T-cell (primary cell): ENCODE data around the gene RAB31. TPM values are rescaled to one million over a fixed set of nuclear protein-coding genes. Genes with fewer than 3 reads are reported as not detected.

Experiments
- ATAC-seq, 4 experiments: fragments of 200-7000 bp in 3 of 4; fragments of 150-1000 bp in 1 of 4; cut with Tn5 transposase; replicated peaks in 1 of 4; 1 replicate in 3 of 4; 2 replicates in 1 of 4; pipeline ENCODE4 v1.10.0; 2021; ENCODE audit warnings: moderate library complexity in 3 of 4, mild to moderate bottlenecking in 2 of 4, moderate number of reproducible peaks in 1 of 4
- CTCF ChIA-PET, 2 donors: fragments of 300-600 bp; sonication (Branson Sonifier 250); formaldehyde crosslinking; loops; one replicate each; lab custom pipeline; 2022; ENCODE audit warnings: antibody characterized with exemption in 2 of 2; lab: Charles Lee
- POLR2A ChIA-PET, 2 donors: fragments of 300-600 bp; sonication (Branson Sonifier 250); formaldehyde crosslinking; loops; one replicate each; lab custom pipeline; 2022; ENCODE audit warnings: antibody characterized with exemption in 2 of 2; lab: Charles Lee
- DNase-seq, 35 experiments: peaks; one replicate each; pipeline versions ENCODE4 v3.0.0 to v3.0.0-alpha.2; 2013 to 2023
- H3K27ac ChIP-seq: one replicate; pipeline ENCODE4 v1.5.1; 2013; ENCODE audit warnings: low read length
- H3K27me3 ChIP-seq, 2 experiments: replicated peaks in 1 of 2; 1 replicate in 1 of 2; 2 replicates in 1 of 2; pipeline versions ENCODE4 v1.6.1 to v1.7.0; 2013; ENCODE audit warnings: low read length in 1 of 2, mixed read lengths in 1 of 2; ENCODE audit not compliant: control insufficient read depth in 2 of 2, insufficient read depth in 2 of 2; ENCODE audit errors: extremely low read depth in 1 of 2
- H3K36me3 ChIP-seq, 2 donors: 1 replicate in 1 of 2; 2 replicates in 1 of 2; pipeline versions ENCODE4 v1.6.1 to v1.7.0; 2013; ENCODE audit warnings: low read length in 1 of 2; ENCODE audit not compliant: control insufficient read depth in 2 of 2, insufficient read depth in 1 of 2; ENCODE audit errors: extremely low read depth in 1 of 2
- H3K4me1 ChIP-seq, 2 experiments: 1 replicate in 1 of 2; 2 replicates in 1 of 2; pipeline versions ENCODE4 v1.6.1 to v1.7.0; 2013; ENCODE audit warnings: low read length in 2 of 2, mixed read lengths in 1 of 2; ENCODE audit not compliant: insufficient read depth in 2 of 2, control insufficient read depth in 1 of 2; ENCODE audit errors: extremely low read depth in 1 of 2
- H3K4me3 ChIP-seq, 2 donors: 1 replicate in 1 of 2; 2 replicates in 1 of 2; pipeline versions ENCODE4 v1.5.1 to v1.7.0; 2013; ENCODE audit warnings: mild to moderate bottlenecking in 2 of 2, low read length in 1 of 2, moderate library complexity in 1 of 2; ENCODE audit not compliant: control insufficient read depth in 1 of 2; ENCODE audit errors: extremely low read depth in 1 of 2
- H3K9me3 ChIP-seq: 2 replicates; pipeline ENCODE4 v1.7.0; 2013
- H3K27ac Mint-ChIP-seq, 2 donors: one replicate each; pipeline ENCODE4 v1.8.0; 2020 to 2021; ENCODE audit warnings: mild to moderate bottlenecking in 2 of 2, mixed read lengths in 2 of 2
- H3K27me3 Mint-ChIP-seq, 2 donors: one replicate each; pipeline ENCODE4 v1.8.0; 2021 to 2022; ENCODE audit warnings: mixed read lengths in 2 of 2
- H3K36me3 Mint-ChIP-seq: one replicate; pipeline ENCODE4 v1.8.0; 2021; ENCODE audit warnings: mixed read lengths
- H3K4me1 Mint-ChIP-seq, 3 donors: one replicate each; pipeline ENCODE4 v1.8.0; 2020 to 2022; ENCODE audit warnings: mixed read lengths in 3 of 3, mild to moderate bottlenecking in 1 of 3
- H3K4me3 Mint-ChIP-seq, 3 donors: one replicate each; pipeline ENCODE4 v1.8.0; 2020 to 2022; ENCODE audit warnings: mild to moderate bottlenecking in 3 of 3, mixed read lengths in 3 of 3, moderate library complexity in 3 of 3
- H3K9me3 Mint-ChIP-seq, 3 donors: one replicate each; pipeline ENCODE4 v1.8.0; 2020 to 2022; ENCODE audit warnings: mixed read lengths in 3 of 3
- WGBS: methylation state at CpG from one replicate; pipeline ENCODE4 v1.1.5; 2013; ENCODE audit warnings: missing lambda C conversion rate; ENCODE audit not compliant: insufficient coverage; 5-methylcytosine and 5-hydroxymethylcytosine counted together
- total RNA-seq, 35 experiments: library from RNA in 6 of 35; stranded (reverse) in 6 of 35; fragments of 120-200 nt in 1 of 35; gene quantifications; one replicate each; pipeline versions ENCODE4 v1.2.1 to v1.2.4 and lab custom pipeline; 2013 to 2026

RAB31 gene
- total RNA-seq, 5 donors from 2014 or later (not counting 1 experiment from before 2014, with no cell fraction given), result 0.60 to 2.0 (median 1.5) TPM

- no peak for ATAC-seq
- H3K4me3 Mint-ChIP-seq, result no peak overlapping the region
- no peaks in the 10 kb centered on the region for H3K9me3 Mint-ChIP-seq
- Histone ChIP-seq H3K4me3 (no peak overlapping the region), H3K27me3 (peaks cover 0 to 29% of the 10 kb centered on the region in 2 experiments), H3K9me3 (no peaks in the 10 kb centered on the region), H3K4me1 (peaks cover 0 to 5% of the 10 kb centered on the region in 2 experiments), H3K27ac (no peak overlapping the region), H3K36me3 (no peaks in the 10 kb centered on the region)
- peaks cover 16 to 41% of the 10 kb centered on the region in 2 donors for H3K27me3 Mint-ChIP-seq
- WGBS, result 86% methylated on average over 9 of the region's 9 CpGs
- peaks cover 3 to 10% (median 9%) of the 10 kb centered on the region in 3 donors for H3K4me1 Mint-ChIP-seq
- H3K36me3 Mint-ChIP-seq, result no peaks in the 10 kb centered on the region
- ChIA-PET POLR2A (no interaction called here), CTCF (no interaction called here)
- H3K27ac Mint-ChIP-seq, result no peak overlapping the region
- DNase-seq, result no peak
These were observed 23.9 kb downstream of the RAB31 start for GRCh38 chr18:9732031-9732430.

GRCh38 chr18:9734189-9734588 is 26.1 kb downstream of the RAB31 start:
- no peak overlapping the region for H3K27ac ChIP-seq
- Mint-ChIP-seq H3K27me3 (peaks cover 16 to 50% of the 10 kb centered on the region in 2 donors), H3K4me3 (no peak overlapping the region), H3K4me1 (peaks cover 3 to 10% (median 9%) of the 10 kb centered on the region in 3 donors), H3K27ac (no peak overlapping the region), H3K9me3 (no peaks in the 10 kb centered on the region), H3K36me3 (no peaks in the 10 kb centered on the region)
- peaks cover 0 to 5% of the 10 kb centered on the region in 2 experiments for H3K4me1 ChIP-seq
- ChIA-PET CTCF (no interaction called here), POLR2A (no interaction called here)
- no peaks in the 10 kb centered on the region for H3K36me3 ChIP-seq
- ATAC-seq (no peak), DNase-seq (no peak)
- no peaks in the 10 kb centered on the region for H3K9me3 ChIP-seq
- H3K4me3 ChIP-seq, result no peak overlapping the region
- peaks cover 0 to 36% of the 10 kb centered on the region in 2 experiments for H3K27me3 ChIP-seq
- 77% methylated on average over 8 of the region's 9 CpGs for WGBS

- POLR2A ChIA-PET, result no interaction called here
- H3K4me1 Mint-ChIP-seq, result peaks cover 3 to 10% (median 9%) of the 10 kb centered on the region in 3 donors
- CTCF ChIA-PET, result no interaction called here
- Histone ChIP-seq H3K4me3 (no peak overlapping the region), H3K36me3 (no peaks in the 10 kb centered on the region), H3K27ac (no peak overlapping the region), H3K27me3 (peaks cover 0 to 36% of the 10 kb centered on the region in 2 experiments), H3K4me1 (peaks cover 0 to 5% of the 10 kb centered on the region in 2 experiments), H3K9me3 (no peaks in the 10 kb centered on the region)
- H3K27ac Mint-ChIP-seq, result no peak overlapping the region
- no peaks in the 10 kb centered on the region for H3K36me3 Mint-ChIP-seq
- 11% methylated on average over 8 of the region's 9 CpGs for WGBS
- peaks cover 16 to 55% of the 10 kb centered on the region in 2 donors for H3K27me3 Mint-ChIP-seq
- H3K9me3 Mint-ChIP-seq, result no peaks in the 10 kb centered on the region
- H3K4me3 Mint-ChIP-seq, result no peak overlapping the region
- DNase-seq, result peak in 2 of 35 experiments; percentile 5 to 40
- no peak for ATAC-seq
These were observed 27.1 kb downstream of the RAB31 start for GRCh38 chr18:9735238-9735637.

- H3K27ac ChIP-seq, result no peak overlapping the region
- Mint-ChIP-seq H3K4me1 (peaks cover 3 to 10% (median 9%) of the 10 kb centered on the region in 3 donors), H3K27ac (no peak overlapping the region), H3K36me3 (no peaks in the 10 kb centered on the region), H3K27me3 (peaks cover 16 to 51% of the 10 kb centered on the region in 2 donors), H3K9me3 (no peaks in the 10 kb centered on the region), H3K4me3 (no peak overlapping the region)
- H3K27me3 ChIP-seq, result peaks cover 0 to 36% of the 10 kb centered on the region in 2 experiments
- no peak for DNase-seq
- no peak for ATAC-seq
- no peaks in the 10 kb centered on the region for H3K9me3 ChIP-seq
- no peaks in the 10 kb centered on the region for H3K36me3 ChIP-seq
- ChIA-PET POLR2A (no interaction called here), CTCF (no interaction called here)
- H3K4me3 ChIP-seq, result no peak overlapping the region
- WGBS, result 64% methylated on average over 4 of the region's 4 CpGs
- H3K4me1 ChIP-seq, result peaks cover 0 to 5% of the 10 kb centered on the region in 2 experiments
These were observed 27.8 kb downstream of the RAB31 start for GRCh38 chr18:9735879-9736278.

- Mint-ChIP-seq H3K4me3 (no peak overlapping the region), H3K4me1 (peaks cover 3 to 10% (median 9%) of the 10 kb centered on the region in 3 donors), H3K27ac (no peak overlapping the region), H3K9me3 (no peaks in the 10 kb centered on the region), H3K36me3 (no peaks in the 10 kb centered on the region), H3K27me3 (peaks cover 16 to 50% of the 10 kb centered on the region in 2 donors)
- H3K4me3 ChIP-seq, result no peak overlapping the region
- peaks cover 0 to 5% of the 10 kb centered on the region in 2 experiments for H3K4me1 ChIP-seq
- CTCF ChIA-PET, result no interaction called here
- no peak overlapping the region for H3K27ac ChIP-seq
- DNase-seq (no peak), ATAC-seq (no peak)
- H3K27me3 ChIP-seq, result peaks cover 0 to 39% of the 10 kb centered on the region in 2 experiments
- H3K9me3 ChIP-seq, result no peaks in the 10 kb centered on the region
- WGBS, result 0% methylated on average over 1 of the region's 4 CpGs
- POLR2A ChIA-PET, result no interaction called here
- H3K36me3 ChIP-seq, result no peaks in the 10 kb centered on the region
These were observed 28.3 kb downstream of the RAB31 start for GRCh38 chr18:9736286-9736835.

GRCh38 chr18:9737006-9737405 is 28.9 kb downstream of the RAB31 start:
- Mint-ChIP-seq H3K4me1 (peaks cover 3 to 10% (median 9%) of the 10 kb centered on the region in 3 donors), H3K4me3 (no peak overlapping the region), H3K27ac (no peak overlapping the region), H3K36me3 (no peaks in the 10 kb centered on the region), H3K9me3 (no peaks in the 10 kb centered on the region), H3K27me3 (peaks cover 19 to 48% of the 10 kb centered on the region in 2 donors)
- WGBS, result 100% methylated on average over 1 of the region's 4 CpGs
- Histone ChIP-seq H3K9me3 (no peaks in the 10 kb centered on the region), H3K36me3 (no peaks in the 10 kb centered on the region), H3K27ac (no peak overlapping the region), H3K27me3 (peaks cover 0 to 39% of the 10 kb centered on the region in 2 experiments), H3K4me1 (peaks cover 0 to 5% of the 10 kb centered on the region in 2 experiments), H3K4me3 (no peak overlapping the region)
- ChIA-PET POLR2A (no interaction called here), CTCF (no interaction called here)
- DNase-seq (no peak), ATAC-seq (no peak)
